K562 (cell line): Measurements from ENCODE around the gene DLGAP1. TPM values are rescaled to one million over a fixed set of nuclear protein-coding genes. Genes with fewer than 3 reads are reported as not detected.

ENCODE experiments used
- HMG20A ChIP-seq: fragments of 450-650 bp; formaldehyde crosslinking; conservative IDR thresholded peaks from 2 replicates; pipeline ENCODE4 v1.4.0; 2020; ENCODE audit warnings: mild to moderate bottlenecking, mixed read lengths
- ILK ChIP-seq: fragments of 450-650 bp; IDR thresholded peaks from 2 replicates; pipeline ENCODE4 v1.6.1; 2016; ENCODE audit warnings: missing genetic modification characterization, low read depth, mild to moderate bottlenecking, missing compliant biosample characterization, moderate library complexity, borderline replicate concordance
- RBM25 ChIP-seq: fragments of 200-400 bp; formaldehyde crosslinking; IDR thresholded peaks from 2 replicates; pipeline ENCODE4 v1.6.1; 2018; ENCODE audit warnings: low read length, low read depth, moderate library complexity; ENCODE audit not compliant: severe bottlenecking
- ZNF324 ChIP-seq: fragments of 250-450 bp; sonication (Bioruptor Pico); IDR thresholded peaks from 2 replicates; pipeline ENCODE4 v1.4.0; 2020; ENCODE audit warnings: mild to moderate bottlenecking
- polyA plus RNA-seq, 8 experiments: library from polyadenylated mRNA; depleted of rRNA in 4 of 8; stranded (reverse) in 5 of 8; unstranded in 3 of 8; fragments of >200 nt; fragmentation: Nextera tagmentation in 2 of 8; fragmentation: Illumina TruSeq in 1 of 8; extraction: Ambion mirVana in 2 of 8; extraction: Trizol in 1 of 8; gene quantifications; 2 replicates each; pipeline versions ENCODE4 v1.2.1 to v1.2.3, GENCODE V29; 2011 to 2014; ENCODE audit warnings: inconsistent platforms in 1 of 8, missing spikeins in 1 of 8
- total RNA-seq, 7 experiments: library from RNA; depleted of rRNA in 6 of 7; stranded (reverse); fragments of >200 nt in 6 of 7; fragmentation: Illumina TruSeq in 2 of 7; extraction: Trizol in 2 of 7; gene quantifications; 2 replicates each; pipeline versions ENCODE4 v1.2.1 to v1.2.3, GENCODE V29; 2011 to 2021; ENCODE audit warnings: low replicate concordance in 1 of 7
- TF ChIP-seq, protein P1 (sequence below): fragments of 450-650 bp; IDR thresholded peaks from 2 replicates; pipeline ENCODE4 v1.6.1; 2017; ENCODE audit warnings: antibody characterized with exemption, mild to moderate bottlenecking
- TF ChIP-seq, protein P2 (sequence below): sonication (generic); formaldehyde crosslinking; IDR thresholded peaks from 2 replicates; pipeline ENCODE4 v1.9.0; 2022; ENCODE audit warnings: mild to moderate bottlenecking, missing genetic modification reagents
- TF ChIP-seq, protein P3 (sequence below), 2 experiments: IDR thresholded peaks in 1 of 2; conservative IDR thresholded peaks in 1 of 2; 2 replicates each; pipeline ENCODE4 v1.6.1; 2016; ENCODE audit warnings: low read depth in 2 of 2, mild to moderate bottlenecking in 1 of 2, missing compliant biosample characterization in 1 of 2, missing genetic modification characterization in 1 of 2, moderate library complexity in 1 of 2
- TF ChIP-seq, protein P4 (sequence below): fragments of 250-450 bp; sonication (Bioruptor Pico); IDR thresholded peaks from 2 replicates; pipeline ENCODE4 v1.5.0; 2021; ENCODE audit warnings: mild to moderate bottlenecking, borderline replicate concordance
- TF ChIP-seq, protein P5 (sequence below): fragments of 450-650 bp; conservative IDR thresholded peaks from 2 replicates; pipeline ENCODE4 v1.6.1; 2016; ENCODE audit warnings: missing genetic modification characterization, low read depth, mild to moderate bottlenecking, missing compliant biosample characterization, moderate library complexity

The DLGAP1 gene
- total and polyA plus RNA-seq, 9 of the 15 experiments (the other 6 are each of a cell fraction or from before 2014, with no cell fraction given), result 0.04 to 0.22 (median 0.08) TPM

DNA sequence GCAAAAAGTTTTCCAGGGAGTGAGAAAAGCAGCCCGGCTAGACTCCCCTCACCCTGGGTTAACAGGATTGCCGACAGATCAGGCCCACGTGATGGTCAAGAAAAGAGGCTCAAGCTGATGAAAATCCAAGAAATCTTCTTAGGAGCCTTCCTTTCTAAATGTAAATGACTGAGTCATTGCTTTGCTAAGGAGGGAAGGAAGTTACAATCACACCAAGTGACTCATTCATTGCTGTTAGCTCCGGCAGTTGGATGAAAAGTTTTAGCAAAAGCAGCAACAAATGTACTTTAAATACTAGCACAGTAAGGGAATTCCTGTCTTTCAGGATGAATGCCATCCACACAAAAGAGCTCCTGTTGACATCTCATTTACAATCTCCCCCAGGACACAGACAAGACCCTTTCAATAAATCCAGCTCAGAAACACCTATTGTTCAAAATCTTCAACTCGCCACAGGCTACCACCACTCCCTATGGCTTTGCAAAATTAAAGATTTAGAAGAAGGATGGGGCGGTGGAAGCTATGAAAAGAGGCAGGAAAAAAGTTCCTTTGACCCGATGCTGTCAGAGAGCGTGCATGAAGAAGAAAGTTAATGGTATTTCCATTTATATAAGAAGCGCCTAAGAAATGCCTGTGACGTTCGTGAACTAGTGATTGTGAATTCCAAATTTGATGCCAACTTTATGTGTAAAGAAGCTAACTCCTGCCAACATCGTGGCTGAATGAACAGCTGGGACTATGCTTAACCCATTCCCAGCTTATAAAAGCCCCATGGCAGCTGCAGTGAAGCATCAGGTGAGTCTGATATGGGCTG is 851.5 kb downstream of the DLGAP1 start (continued):
- TF ChIP-seq, protein P1, sequence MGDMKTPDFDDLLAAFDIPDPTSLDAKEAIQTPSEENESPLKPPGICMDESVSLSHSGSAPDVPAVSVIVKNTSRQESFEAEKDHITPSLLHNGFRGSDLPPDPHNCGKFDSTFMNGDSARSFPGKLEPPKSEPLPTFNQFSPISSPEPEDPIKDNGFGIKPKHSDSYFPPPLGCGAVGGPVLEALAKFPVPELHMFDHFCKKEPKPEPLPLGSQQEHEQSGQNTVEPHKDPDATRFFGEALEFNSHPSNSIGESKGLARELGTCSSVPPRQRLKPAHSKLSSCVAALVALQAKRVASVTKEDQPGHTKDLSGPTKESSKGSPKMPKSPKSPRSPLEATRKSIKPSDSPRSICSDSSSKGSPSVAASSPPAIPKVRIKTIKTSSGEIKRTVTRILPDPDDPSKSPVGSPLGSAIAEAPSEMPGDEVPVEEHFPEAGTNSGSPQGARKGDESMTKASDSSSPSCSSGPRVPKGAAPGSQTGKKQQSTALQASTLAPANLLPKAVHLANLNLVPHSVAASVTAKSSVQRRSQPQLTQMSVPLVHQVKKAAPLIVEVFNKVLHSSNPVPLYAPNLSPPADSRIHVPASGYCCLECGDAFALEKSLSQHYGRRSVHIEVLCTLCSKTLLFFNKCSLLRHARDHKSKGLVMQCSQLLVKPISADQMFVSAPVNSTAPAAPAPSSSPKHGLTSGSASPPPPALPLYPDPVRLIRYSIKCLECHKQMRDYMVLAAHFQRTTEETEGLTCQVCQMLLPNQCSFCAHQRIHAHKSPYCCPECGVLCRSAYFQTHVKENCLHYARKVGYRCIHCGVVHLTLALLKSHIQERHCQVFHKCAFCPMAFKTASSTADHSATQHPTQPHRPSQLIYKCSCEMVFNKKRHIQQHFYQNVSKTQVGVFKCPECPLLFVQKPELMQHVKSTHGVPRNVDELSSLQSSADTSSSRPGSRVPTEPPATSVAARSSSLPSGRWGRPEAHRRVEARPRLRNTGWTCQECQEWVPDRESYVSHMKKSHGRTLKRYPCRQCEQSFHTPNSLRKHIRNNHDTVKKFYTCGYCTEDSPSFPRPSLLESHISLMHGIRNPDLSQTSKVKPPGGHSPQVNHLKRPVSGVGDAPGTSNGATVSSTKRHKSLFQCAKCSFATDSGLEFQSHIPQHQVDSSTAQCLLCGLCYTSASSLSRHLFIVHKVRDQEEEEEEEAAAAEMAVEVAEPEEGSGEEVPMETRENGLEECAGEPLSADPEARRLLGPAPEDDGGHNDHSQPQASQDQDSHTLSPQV, result no peak
- TF ChIP-seq ILK (tag), result no peak
- TF ChIP-seq, protein P2, sequence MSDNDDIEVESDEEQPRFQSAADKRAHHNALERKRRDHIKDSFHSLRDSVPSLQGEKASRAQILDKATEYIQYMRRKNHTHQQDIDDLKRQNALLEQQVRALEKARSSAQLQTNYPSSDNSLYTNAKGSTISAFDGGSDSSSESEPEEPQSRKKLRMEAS (CRISPR knock-in tag), result no peak; the same call in 1 of the 2 replicates
- peak; percentile 44; the same call in 1 of the 2 replicates for TF ChIP-seq ZNF324 (CRISPR knock-in tag)
- TF ChIP-seq, protein P3, sequence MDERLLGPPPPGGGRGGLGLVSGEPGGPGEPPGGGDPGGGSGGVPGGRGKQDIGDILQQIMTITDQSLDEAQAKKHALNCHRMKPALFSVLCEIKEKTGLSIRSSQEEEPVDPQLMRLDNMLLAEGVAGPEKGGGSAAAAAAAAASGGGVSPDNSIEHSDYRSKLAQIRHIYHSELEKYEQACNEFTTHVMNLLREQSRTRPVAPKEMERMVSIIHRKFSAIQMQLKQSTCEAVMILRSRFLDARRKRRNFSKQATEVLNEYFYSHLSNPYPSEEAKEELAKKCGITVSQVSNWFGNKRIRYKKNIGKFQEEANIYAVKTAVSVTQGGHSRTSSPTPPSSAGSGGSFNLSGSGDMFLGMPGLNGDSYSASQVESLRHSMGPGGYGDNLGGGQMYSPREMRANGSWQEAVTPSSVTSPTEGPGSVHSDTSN (CRISPR knock-in tag; IDR thresholded peaks at IDR 0.05; ENCODE audit: low read depth), result no peak
- TF ChIP-seq, protein P3 (tag; conservative IDR thresholded peaks at IDR 0.05; ENCODE audit: low read depth), result no peak
- TF ChIP-seq, protein P4, sequence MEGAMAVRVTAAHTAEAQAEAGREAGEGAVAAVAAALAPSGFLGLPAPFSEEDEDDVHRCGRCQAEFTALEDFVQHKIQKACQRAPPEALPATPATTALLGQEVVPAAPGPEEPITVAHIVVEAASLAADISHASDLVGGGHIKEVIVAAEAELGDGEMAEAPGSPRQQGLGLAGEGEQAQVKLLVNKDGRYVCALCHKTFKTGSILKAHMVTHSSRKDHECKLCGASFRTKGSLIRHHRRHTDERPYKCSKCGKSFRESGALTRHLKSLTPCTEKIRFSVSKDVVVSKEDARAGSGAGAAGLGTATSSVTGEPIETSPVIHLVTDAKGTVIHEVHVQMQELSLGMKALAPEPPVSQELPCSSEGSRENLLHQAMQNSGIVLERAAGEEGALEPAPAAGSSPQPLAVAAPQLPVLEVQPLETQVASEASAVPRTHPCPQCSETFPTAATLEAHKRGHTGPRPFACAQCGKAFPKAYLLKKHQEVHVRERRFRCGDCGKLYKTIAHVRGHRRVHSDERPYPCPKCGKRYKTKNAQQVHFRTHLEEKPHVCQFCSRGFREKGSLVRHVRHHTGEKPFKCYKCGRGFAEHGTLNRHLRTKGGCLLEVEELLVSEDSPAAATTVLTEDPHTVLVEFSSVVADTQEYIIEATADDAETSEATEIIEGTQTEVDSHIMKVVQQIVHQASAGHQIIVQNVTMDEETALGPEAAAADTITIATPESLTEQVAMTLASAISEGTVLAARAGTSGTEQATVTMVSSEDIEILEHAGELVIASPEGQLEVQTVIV, result peak; percentile 55; the same call in 1 of the 2 replicates
- TF ChIP-seq RBM25, result peak; percentile 22
- TF ChIP-seq, protein P5, sequence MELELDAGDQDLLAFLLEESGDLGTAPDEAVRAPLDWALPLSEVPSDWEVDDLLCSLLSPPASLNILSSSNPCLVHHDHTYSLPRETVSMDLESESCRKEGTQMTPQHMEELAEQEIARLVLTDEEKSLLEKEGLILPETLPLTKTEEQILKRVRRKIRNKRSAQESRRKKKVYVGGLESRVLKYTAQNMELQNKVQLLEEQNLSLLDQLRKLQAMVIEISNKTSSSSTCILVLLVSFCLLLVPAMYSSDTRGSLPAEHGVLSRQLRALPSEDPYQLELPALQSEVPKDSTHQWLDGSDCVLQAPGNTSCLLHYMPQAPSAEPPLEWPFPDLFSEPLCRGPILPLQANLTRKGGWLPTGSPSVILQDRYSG (tag), result no peak
- 0 out of 2 replicates have a peak, but pooled peaks have one; percentile 21 for TF ChIP-seq HMG20A (CRISPR knock-in tag)
